ENCODE results near the gene TMEM237.
"Not testable (repeated sequence)": the region's sequence is repeated elsewhere in the genome, so short reads cannot be mapped to it uniquely, and the experiment has no call there.

TMEM237 gene

GRCh38 chr2:201643216-201643890 lies at the start of gene TMEM237:
Gene TMEM237 (minus strand): TSS chr2:201643503. CDS start chr2:201643400, 103 bp downstream.
- peak; percentile 52 to 56 for DNase-seq

GRCh38 chr2:201685156-201685555 lies 41.9 kb upstream of the TMEM237 start:
- no peak for DNase-seq

DNA sequence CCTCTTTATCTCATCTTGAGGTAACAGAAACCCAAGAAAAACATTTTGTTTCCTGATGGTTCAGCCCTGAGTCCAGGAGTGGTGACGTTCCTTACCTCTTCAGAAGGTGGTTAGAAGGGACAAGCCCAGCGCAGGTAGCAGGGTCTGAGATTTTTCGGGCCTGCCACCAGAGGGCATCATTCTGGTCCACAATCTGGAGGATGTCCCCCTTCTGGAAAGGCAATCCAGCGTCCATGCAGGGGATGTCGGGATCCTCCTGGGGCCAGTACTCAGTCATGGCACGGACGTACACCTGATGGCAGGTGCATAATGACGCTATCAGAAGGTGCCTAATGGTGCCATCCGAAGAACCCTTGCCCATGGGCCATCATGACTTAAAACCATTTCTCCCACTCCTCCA lies 37.4 kb upstream of the TMEM237 start:
- DNase-seq: no peak

GRCh38 chr2:201678401-201678800 lies 35.1 kb upstream of the TMEM237 start:
- no peak for DNase-seq

- DNase-seq: no peak
Observed at GRCh38 chr2:201675454-201675853, 32.2 kb upstream of the TMEM237 start.

- no peak for DNase-seq
Observed at GRCh38 chr2:201674794-201675193, 31.5 kb upstream of the TMEM237 start.

DNA sequence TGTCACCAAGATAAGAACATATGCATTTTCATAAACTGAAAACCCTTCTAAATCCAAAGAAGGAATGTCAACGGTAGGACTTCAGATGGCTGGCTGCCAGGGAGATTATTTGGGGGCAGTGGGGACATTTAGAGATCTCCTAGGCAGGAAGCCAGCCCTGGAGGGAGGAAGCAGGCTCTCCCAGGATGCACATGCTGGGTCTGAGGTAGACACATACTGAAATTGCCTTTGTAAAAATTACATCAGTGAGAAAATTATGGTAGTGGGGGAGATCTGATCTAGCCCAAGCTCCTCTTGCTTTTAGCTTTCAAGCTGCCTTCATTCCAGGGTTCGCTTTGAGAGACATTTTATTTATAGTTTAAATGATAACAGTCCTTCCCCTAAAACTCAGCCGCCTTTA lies 31.0 kb upstream of the TMEM237 start:
- no peak for DNase-seq

GRCh38 chr2:201673546-201673945 lies 30.2 kb upstream of the TMEM237 start:
- no peak for DNase-seq

DNA sequence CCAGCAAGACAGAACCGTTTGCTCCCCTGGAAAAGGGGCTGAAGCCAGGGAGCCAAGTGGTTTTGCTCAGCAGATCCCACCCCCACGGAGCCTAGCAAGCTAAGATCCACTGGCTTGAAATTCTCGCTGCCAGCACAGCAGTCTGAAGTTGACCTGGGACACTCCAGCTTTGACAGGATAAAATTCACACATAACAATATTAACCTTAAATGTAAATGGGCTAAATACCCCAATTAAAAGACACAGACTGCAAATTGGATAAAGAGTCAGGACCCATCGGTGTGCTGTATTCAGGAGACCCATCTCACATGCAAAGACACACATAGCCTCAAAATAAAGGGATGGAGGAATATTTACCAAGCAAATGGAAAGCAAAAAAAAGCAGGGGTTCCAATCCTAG lies 27.9 kb upstream of the TMEM237 start:
- DNase-seq: not testable (repeated sequence)

DNA sequence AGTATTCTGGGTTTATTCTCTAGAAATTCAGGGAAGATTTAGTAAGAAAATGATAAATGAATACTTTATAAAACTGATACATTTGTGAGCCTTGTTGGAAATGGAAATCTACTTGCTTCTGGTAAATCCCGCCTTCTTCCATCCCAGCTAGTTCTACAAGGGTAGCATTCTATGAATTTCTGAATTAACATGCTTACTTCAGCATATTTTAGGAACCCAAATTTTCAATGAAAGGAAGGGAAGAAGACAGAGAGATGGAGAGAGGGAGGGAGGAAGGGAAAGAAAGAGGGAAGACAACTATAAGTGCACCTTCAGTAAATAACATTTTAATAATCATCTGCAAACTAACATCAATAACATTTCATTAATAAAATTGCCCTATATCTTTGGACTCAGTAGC lies 26.6 kb upstream of the TMEM237 start:
- no peak for DNase-seq

DNA sequence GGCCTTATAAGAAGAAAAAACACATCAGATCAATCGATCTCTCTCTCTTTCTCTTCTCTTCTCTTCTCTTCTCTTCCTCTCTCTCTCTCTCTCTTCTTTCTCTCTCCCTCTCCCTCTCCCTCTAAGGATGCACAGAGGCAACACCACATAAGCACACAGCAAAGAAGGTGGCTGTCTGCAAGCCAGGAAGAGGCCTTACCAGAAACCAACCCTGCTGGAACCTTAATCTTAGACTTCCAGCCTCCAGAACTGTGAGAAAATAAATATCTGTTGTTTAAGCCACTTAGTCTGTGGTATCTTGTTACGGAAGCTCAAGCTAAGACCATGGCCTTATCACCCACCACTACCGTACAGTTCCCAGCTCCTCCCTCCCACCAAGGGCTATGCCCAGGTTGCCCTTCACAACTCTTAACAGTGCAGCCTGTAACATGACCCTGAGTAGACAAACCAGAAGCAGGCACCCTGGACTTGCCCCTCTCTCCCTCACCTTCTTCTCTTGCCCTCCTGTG lies 25.2 kb upstream of the TMEM237 start:
- DNase-seq: no peak

DNA sequence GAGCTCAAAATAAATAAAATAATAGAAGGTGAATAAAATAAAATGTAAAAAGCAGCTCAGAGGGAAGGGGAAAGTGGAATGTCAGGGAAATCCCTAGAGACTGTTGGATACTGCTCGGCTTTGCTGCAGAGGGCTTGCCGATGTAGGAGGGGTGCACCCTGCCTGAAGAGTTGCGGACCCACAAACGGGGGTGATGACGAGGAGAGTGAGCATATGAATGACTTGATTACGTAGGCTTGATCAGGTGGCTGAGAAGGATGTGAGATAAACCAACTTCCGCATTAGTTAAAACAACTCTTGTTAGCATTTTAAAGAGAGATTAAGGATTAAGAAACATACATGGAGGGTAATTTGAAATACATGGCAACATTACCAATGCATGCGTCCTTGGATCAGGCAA lies 21.0 kb upstream of the TMEM237 start:
- no peak for DNase-seq

- DNase-seq: no peak
Observed at GRCh38 chr2:201661366-201661765, 18.1 kb upstream of the TMEM237 start.

- no peak for DNase-seq
Observed at GRCh38 chr2:201660293-201660895, 17.1 kb upstream of the TMEM237 start.

GRCh38 chr2:201656740-201657139 lies 13.4 kb upstream of the TMEM237 start:
- no peak for DNase-seq

GRCh38 chr2:201656102-201656501 lies 12.8 kb upstream of the TMEM237 start:
- no peak for DNase-seq

DNA sequence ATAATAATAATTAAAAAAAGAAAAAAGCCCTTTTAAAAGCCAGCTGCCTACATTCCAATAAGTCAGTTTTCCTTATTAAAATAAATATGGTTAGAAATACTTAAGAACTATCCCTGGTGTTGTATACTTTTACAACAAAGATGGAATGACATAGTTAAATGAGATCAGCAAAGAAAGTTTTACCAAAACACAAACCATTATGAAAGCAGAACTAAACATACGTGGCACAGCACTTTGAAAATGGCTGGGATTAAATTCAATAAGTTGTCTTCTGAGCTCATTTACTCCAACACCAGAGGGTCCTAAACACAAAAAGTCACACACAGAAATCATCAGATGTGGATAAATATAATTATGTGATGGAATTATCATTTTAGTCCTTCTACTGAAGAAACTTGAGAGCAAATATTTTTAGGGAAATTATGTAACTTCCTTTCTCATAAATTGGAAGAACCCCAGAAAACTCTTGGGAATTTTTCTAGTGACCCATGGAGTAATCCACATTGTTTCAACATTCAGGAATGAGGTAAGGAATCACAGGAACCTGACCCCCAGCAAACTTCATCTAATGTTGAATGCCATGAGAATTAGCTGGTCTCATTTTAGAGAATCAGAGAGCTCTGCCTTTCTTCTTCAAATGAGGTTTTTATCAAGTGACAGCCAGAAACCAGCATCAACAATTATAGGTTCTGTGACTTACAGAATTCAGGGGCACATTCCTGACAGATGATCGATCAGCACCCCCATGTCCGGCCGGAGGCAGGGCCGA lies 11.5 kb upstream of the TMEM237 start:
- DNase-seq: no peak

DNA sequence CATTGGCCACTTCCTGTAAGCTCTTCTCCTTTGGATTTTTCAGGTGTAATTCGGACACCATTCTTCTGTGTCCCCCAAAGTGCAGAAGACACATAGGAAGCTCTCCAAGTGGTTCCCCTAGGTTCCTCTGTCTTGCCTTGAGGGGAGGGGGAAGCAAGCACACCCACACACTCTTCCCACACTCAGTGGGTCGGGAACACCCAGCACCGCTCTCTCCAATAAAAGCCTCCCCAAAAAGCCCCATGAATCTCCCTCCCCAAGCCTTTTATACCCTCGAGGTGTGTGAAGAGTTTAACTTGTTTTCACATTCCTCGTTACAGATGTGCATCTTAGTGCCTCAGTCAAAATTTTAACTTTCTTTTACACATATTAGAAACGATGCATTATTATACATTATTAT lies 9.9 kb upstream of the TMEM237 start:
- DNase-seq: no peak

GRCh38 chr2:201649442-201649841 lies 6.1 kb upstream of the TMEM237 start:
- DNase-seq: no peak

DNA sequence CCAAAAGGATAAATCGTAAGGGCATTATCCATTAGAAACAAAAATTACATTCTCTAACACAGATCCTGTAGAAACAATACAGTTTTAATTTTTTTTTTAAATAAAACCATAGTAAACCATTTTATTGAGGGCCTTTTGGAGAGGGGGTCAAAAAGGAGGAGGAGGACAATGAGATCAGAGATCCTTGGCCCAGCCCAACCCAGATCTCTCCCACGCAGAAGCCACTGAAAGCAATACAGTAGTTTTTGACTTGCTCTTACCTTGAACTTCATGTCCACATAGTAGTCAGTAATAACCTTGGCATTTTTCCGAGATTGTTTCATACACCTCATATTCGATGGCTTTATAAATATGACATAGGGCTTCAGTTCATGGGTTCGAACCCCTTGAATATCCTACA lies 4.1 kb upstream of the TMEM237 start:
- DNase-seq: no peak

- DNase-seq: no peak
Observed at GRCh38 chr2:201644001-201644400, 698 bp upstream of the TMEM237 start.

DNA sequence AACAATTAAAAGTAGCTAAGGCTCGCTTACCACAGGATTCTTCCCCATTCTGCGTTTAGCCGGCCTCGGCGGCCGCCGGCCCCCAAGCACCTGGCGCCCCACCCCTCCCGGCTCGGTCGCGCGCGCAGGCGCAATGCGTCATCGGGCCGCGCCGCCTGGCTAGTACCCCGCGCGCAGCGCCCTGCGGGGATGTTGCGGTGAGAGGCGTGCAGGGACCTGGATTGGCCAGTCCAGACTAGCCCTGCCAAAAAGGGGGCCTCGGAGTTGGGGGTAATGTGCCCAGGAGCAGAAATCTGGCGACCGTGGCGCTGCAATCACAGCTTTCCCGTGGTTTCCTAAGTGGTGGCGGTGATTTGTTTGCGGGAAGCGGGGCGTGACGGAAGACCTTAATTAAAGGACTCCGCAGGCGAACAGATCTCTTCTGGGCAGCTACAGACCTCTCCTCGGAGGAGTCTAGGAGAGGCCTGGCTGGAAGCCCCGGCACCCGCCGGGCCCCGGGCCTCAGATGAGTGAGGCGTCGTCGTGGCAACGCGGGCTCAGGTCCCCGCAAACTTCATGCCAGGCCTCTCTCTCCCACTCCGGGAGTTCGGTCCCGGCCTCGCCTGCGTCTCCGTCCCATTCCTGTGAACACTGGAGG lies 606 bp downstream of the TMEM237 start:
- DNase-seq: peak; percentile 77 to 78

DNA sequence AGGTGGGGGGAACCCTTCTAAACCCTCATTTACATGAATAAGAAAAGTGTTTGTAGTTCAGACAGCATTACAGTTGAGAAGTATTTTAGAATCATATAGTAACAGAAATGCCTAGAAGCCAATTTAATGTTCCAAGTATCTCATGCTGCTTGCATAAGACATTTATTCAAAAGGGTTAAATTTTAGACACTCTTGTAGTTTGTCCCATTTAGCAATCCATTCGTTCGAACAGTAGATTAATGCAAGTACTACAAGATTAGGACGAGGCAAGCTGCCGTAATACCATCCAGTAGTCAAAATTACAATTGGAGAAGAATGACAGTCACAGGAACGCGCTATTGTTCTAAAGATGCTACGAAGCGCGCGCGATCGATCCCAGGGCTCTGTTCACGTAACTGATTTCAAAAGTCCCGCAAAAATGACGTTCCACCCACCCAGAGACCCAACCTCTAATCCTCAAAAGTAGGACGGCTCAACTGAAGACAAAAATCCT lies 1.2 kb downstream of the TMEM237 start:
- no peak for DNase-seq

Data from activated CD4-positive, alpha-beta T cell treated with anti-CD3 and anti-CD28 coated beads for 4 hours (primary cell).